ENCODE data around the gene FAM13B.

DNA sequence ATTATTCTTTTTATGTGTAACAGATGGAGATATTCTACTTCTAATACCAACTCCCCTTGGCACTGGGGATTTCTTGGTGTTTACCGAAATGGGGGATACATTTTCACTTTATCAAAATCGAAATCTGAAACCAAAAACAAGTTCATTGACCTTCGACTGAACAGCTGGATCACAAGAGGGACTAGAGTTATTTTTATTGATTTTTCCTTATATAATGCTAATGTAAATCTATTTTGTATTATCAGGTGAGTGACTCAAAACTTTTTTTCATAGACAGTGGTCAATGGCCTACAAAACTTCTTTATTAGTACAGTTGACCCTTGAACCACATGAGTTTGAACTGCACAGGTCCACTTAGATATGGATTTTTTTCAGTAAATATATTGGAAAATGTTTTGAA is 133.4 kb downstream of the FAM13B start:
- TF ChIP-seq JUND (IDR thresholded peaks at IDR 0.05) (no peak), CTCF (IDR thresholded peaks at IDR 0.05 in 2 of 3, conservative IDR thresholded peaks at IDR 0.05 in 1 of 3; ENCODE audit: borderline replicate concordance in 1 of 3, insufficient read depth in 1 of 3, low read depth in 2 of 3, low read length in 2 of 3) (no peak), TCF7L2 (IDR thresholded peaks at IDR 0.05; ENCODE audit: borderline replicate concordance, extremely low read depth, insufficient read depth, insufficient read length) (no peak), EZH2 (IDR thresholded peaks at IDR 0.05) (no peak), POLR2A (IDR thresholded peaks at IDR 0.05; ENCODE audit: borderline replicate concordance, extremely low read depth, insufficient read depth, insufficient read length) (no peak), POLR2AphosphoS5 (IDR thresholded peaks at IDR 0.05; ENCODE audit: low read depth, low read length) (no peak), SRF (IDR thresholded peaks at IDR 0.05; ENCODE audit: low read depth) (no peak), SIN3A (IDR thresholded peaks at IDR 0.05; ENCODE audit: low read depth) (no peak)
- TF ChIP-seq, protein P1, sequence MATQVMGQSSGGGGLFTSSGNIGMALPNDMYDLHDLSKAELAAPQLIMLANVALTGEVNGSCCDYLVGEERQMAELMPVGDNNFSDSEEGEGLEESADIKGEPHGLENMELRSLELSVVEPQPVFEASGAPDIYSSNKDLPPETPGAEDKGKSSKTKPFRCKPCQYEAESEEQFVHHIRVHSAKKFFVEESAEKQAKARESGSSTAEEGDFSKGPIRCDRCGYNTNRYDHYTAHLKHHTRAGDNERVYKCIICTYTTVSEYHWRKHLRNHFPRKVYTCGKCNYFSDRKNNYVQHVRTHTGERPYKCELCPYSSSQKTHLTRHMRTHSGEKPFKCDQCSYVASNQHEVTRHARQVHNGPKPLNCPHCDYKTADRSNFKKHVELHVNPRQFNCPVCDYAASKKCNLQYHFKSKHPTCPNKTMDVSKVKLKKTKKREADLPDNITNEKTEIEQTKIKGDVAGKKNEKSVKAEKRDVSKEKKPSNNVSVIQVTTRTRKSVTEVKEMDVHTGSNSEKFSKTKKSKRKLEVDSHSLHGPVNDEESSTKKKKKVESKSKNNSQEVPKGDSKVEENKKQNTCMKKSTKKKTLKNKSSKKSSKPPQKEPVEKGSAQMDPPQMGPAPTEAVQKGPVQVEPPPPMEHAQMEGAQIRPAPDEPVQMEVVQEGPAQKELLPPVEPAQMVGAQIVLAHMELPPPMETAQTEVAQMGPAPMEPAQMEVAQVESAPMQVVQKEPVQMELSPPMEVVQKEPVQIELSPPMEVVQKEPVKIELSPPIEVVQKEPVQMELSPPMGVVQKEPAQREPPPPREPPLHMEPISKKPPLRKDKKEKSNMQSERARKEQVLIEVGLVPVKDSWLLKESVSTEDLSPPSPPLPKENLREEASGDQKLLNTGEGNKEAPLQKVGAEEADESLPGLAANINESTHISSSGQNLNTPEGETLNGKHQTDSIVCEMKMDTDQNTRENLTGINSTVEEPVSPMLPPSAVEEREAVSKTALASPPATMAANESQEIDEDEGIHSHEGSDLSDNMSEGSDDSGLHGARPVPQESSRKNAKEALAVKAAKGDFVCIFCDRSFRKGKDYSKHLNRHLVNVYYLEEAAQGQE (IDR thresholded peaks at IDR 0.05; ENCODE audit: low read depth): no peak
